Measurements from ENCODE around the gene SPOCK2.
A peak's percentile ranks its signal among the peaks of the same experiment; 100 is the strongest.
"Not testable (repeated sequence)": the region's sequence is repeated elsewhere in the genome, so short reads cannot be mapped to it uniquely, and the experiment has no call there.

Gene SPOCK2

GRCh38 chr10:72108830-72109635 is 20.7 kb upstream of the SPOCK2 start:
- Histone ChIP-seq H3K27me3 (ENCODE audit: low read length) (no peaks in the 10 kb centered on the region), H3F3A (ENCODE audit: insufficient read depth) (no peaks in the 10 kb centered on the region)

GRCh38 chr10:72108004-72108370 is 19.6 kb upstream of the SPOCK2 start:
- H3K36me3 ChIP-seq (ENCODE audit: low read length); H3F3A ChIP-seq (ENCODE audit: insufficient read depth); H3K4me3 ChIP-seq (ENCODE audit: insufficient read depth, low read length, poor library complexity, severe bottlenecking); H3K79me2 ChIP-seq (ENCODE audit: insufficient read depth, low read length); H3K9ac ChIP-seq (ENCODE audit: low read length); H3K27me3 ChIP-seq (ENCODE audit: low read length); H4K20me1 ChIP-seq (ENCODE audit: low read depth, low read length); H3K9me3 ChIP-seq (ENCODE audit: insufficient read depth, low read length); H3K9me2 ChIP-seq (replicated peaks; ENCODE audit: insufficient read depth, low read length); H3K4me2 ChIP-seq (ENCODE audit: low read depth, low read length, poor library complexity, severe bottlenecking); H2AFZ ChIP-seq (ENCODE audit: low read depth, low read length, severe bottlenecking): not testable (repeated sequence)
- peak overlapping the region; percentile 31; the same call in 1 of the 2 replicates for H3K27ac ChIP-seq (ENCODE audit: low read depth, low read length)

More at GRCh38 chr10:72108830-72109635, 20.7 kb upstream of the SPOCK2 start:
- H4K20me1 ChIP-seq (ENCODE audit: low read depth, low read length): no peaks in the 10 kb centered on the region
- H2AFZ ChIP-seq (ENCODE audit: low read depth, low read length, severe bottlenecking): no peak overlapping the region
- no peak overlapping the region for H3K4me2 ChIP-seq (ENCODE audit: low read depth, low read length, poor library complexity, severe bottlenecking)
- H3K4me3 ChIP-seq (ENCODE audit: insufficient read depth, low read length, poor library complexity, severe bottlenecking): no peak overlapping the region
- H3K27ac ChIP-seq (ENCODE audit: low read depth, low read length): no peak overlapping the region
- no peaks in the 10 kb centered on the region for H3K36me3 ChIP-seq (ENCODE audit: low read length)
- TF ChIP-seq CTCF (IDR thresholded peaks at IDR 0.05; ENCODE audit: insufficient read depth, low read length, poor library complexity, severe bottlenecking): no peak
- no peak for TF ChIP-seq EZH2phosphoT487 (conservative IDR thresholded peaks at IDR 0.05; ENCODE audit: low read length)
- no peaks in the 10 kb centered on the region for H3K9me3 ChIP-seq (ENCODE audit: insufficient read depth, low read length)
- no peaks in the 10 kb centered on the region for H3K9me2 ChIP-seq (replicated peaks; ENCODE audit: insufficient read depth, low read length)
- no peak overlapping the region for H3K9ac ChIP-seq (ENCODE audit: low read length)
- no peaks in the 10 kb centered on the region for H3K79me2 ChIP-seq (ENCODE audit: insufficient read depth, low read length)

GRCh38 chr10:72107325-72108003 is 19.1 kb upstream of the SPOCK2 start:
- Histone ChIP-seq H4K20me1 (ENCODE audit: low read depth, low read length) (no peaks in the 10 kb centered on the region), H3K4me3 (ENCODE audit: insufficient read depth, low read length, poor library complexity, severe bottlenecking) (no peak overlapping the region), H3F3A (ENCODE audit: insufficient read depth) (no peaks in the 10 kb centered on the region), H3K4me2 (ENCODE audit: low read depth, low read length, poor library complexity, severe bottlenecking) (peak overlapping the region; percentile 11), H3K36me3 (ENCODE audit: low read length) (no peaks in the 10 kb centered on the region), H3K9ac (ENCODE audit: low read length) (no peak overlapping the region), H3K9me2 (replicated peaks; ENCODE audit: insufficient read depth, low read length) (no peaks in the 10 kb centered on the region), H2AFZ (ENCODE audit: low read depth, low read length, severe bottlenecking) (no peak overlapping the region), H3K27ac (ENCODE audit: low read depth, low read length) (peak overlapping the region; percentile 31; the same call in 1 of the 2 replicates), H3K79me2 (ENCODE audit: insufficient read depth, low read length) (no peaks in the 10 kb centered on the region), H3K9me3 (ENCODE audit: insufficient read depth, low read length) (no peaks in the 10 kb centered on the region), H3K27me3 (ENCODE audit: low read length) (no peaks in the 10 kb centered on the region)
- TF ChIP-seq CTCF (IDR thresholded peaks at IDR 0.05; ENCODE audit: insufficient read depth, low read length, poor library complexity, severe bottlenecking) (no peak), EZH2phosphoT487 (conservative IDR thresholded peaks at IDR 0.05; ENCODE audit: low read length) (no peak)

GRCh38 chr10:72106896-72107295 is 18.5 kb upstream of the SPOCK2 start:
- Histone ChIP-seq H3K9me3 (ENCODE audit: insufficient read depth, low read length) (no peaks in the 10 kb centered on the region), H3F3A (ENCODE audit: insufficient read depth) (no peaks in the 10 kb centered on the region), H3K27ac (ENCODE audit: low read depth, low read length) (no peak overlapping the region), H3K9ac (ENCODE audit: low read length) (no peak overlapping the region), H4K20me1 (ENCODE audit: low read depth, low read length) (no peaks in the 10 kb centered on the region), H3K9me2 (replicated peaks; ENCODE audit: insufficient read depth, low read length) (no peaks in the 10 kb centered on the region), H2AFZ (ENCODE audit: low read depth, low read length, severe bottlenecking) (no peak overlapping the region), H3K4me3 (ENCODE audit: insufficient read depth, low read length, poor library complexity, severe bottlenecking) (no peak overlapping the region), H3K4me2 (ENCODE audit: low read depth, low read length, poor library complexity, severe bottlenecking) (peak overlapping the region; percentile 11), H3K36me3 (ENCODE audit: low read length) (no peaks in the 10 kb centered on the region), H3K79me2 (ENCODE audit: insufficient read depth, low read length) (no peaks in the 10 kb centered on the region), H3K27me3 (ENCODE audit: low read length) (no peaks in the 10 kb centered on the region)
- TF ChIP-seq CTCF (IDR thresholded peaks at IDR 0.05; ENCODE audit: insufficient read depth, low read length, poor library complexity, severe bottlenecking) (no peak), EZH2phosphoT487 (conservative IDR thresholded peaks at IDR 0.05; ENCODE audit: low read length) (no peak)
